OCI-LY7 (cell line): ENCODE results near the gene TRAF3. TPM values are rescaled to one million over a fixed set of nuclear protein-coding genes. Genes with fewer than 3 reads are reported as not detected.

Experiments
- BruUV-seq: library from RNA; stranded (reverse); fragments of 400-500 nt; replicated peaks from 2 replicates; lab custom pipeline; 2021; lab: Mats Ljungman, UMichigan
- CTCF ChIA-PET: fragments of 300-600 bp; sonication (Branson Sonifier 250); formaldehyde crosslinking; loops from one replicate; lab custom pipeline; 2022; ENCODE audit warnings: antibody characterized with exemption; ENCODE audit not compliant: unreplicated experiment; lab: Charles Lee
- POLR2A ChIA-PET: fragments of 300-600 bp; sonication (Branson Sonifier 250); formaldehyde crosslinking; loops from one replicate; lab custom pipeline; 2022; ENCODE audit warnings: antibody characterized with exemption; lab: Charles Lee
- DNase-seq: peaks from one replicate; pipeline ENCODE4 v3.0.0-alpha.2; 2015; ENCODE audit warnings: low spot score
- H2AFZ ChIP-seq: fragments of 200-600 bp; sonication (generic), shearing (Covaris generic); 2 replicates; pipeline ENCODE4 v1.6.1; 2014; ENCODE audit warnings: mild to moderate bottlenecking, antibody characterized with exemption, low read length, moderate library complexity
- H3K27ac ChIP-seq: fragments of 200-600 bp; sonication (generic); 2 replicates; pipeline ENCODE4 v1.5.1; 2014; ENCODE audit warnings: mixed run types, low read depth, mild to moderate bottlenecking, moderate library complexity, low read length, inconsistent platforms; ENCODE audit not compliant: poor library complexity, severe bottlenecking
- H3K36me3 ChIP-seq: fragments of 200-600 bp; sonication (generic); 2 replicates; pipeline ENCODE4 v1.6.1; 2014; ENCODE audit warnings: mild to moderate bottlenecking, antibody characterized with exemption, low read length, moderate library complexity, mixed read lengths; ENCODE audit not compliant: insufficient read depth
- H3K4me1 ChIP-seq: fragments of 200-600 bp; sonication (generic); 2 replicates; pipeline ENCODE4 v1.5.1; 2014; ENCODE audit warnings: mild to moderate bottlenecking, low read length; ENCODE audit not compliant: insufficient read depth, poor library complexity, severe bottlenecking
- H3K4me2 ChIP-seq: fragments of 200-600 bp; sonication (generic); 2 replicates; pipeline ENCODE4 v1.6.1; 2014; ENCODE audit warnings: mild to moderate bottlenecking, low read length
- H3K4me3 ChIP-seq: fragments of 200-600 bp; sonication (generic); 2 replicates; pipeline ENCODE4 v1.5.1; 2014; ENCODE audit warnings: mild to moderate bottlenecking, low read depth, low read length; ENCODE audit not compliant: poor library complexity, severe bottlenecking
- H3K79me2 ChIP-seq: fragments of 200-600 bp; sonication (generic); 2 replicates; pipeline ENCODE4 v1.6.1; 2016; ENCODE audit warnings: low read depth, mild to moderate bottlenecking, low read length, moderate library complexity, mixed read lengths; ENCODE audit not compliant: insufficient read depth
- H3K9me2 ChIP-seq: fragments of 200-600 bp; sonication (generic); 2 replicates; pipeline ENCODE4 v1.6.1; 2016; ENCODE audit warnings: mild to moderate bottlenecking, low read length, mixed read lengths; ENCODE audit not compliant: insufficient read depth
- H3K9me3 ChIP-seq: fragments of 200-600 bp; sonication (generic); 2 replicates; pipeline ENCODE4 v1.6.1; 2014; ENCODE audit warnings: mild to moderate bottlenecking, mixed run types, low read length, mixed read lengths
- H4K20me1 ChIP-seq: fragments of 200-600 bp; sonication (generic); 2 replicates; pipeline ENCODE4 v1.6.1; 2014; ENCODE audit warnings: mild to moderate bottlenecking, antibody characterized with exemption, low read length, moderate library complexity, mixed read lengths; ENCODE audit not compliant: insufficient read depth
- EZH2phosphoT487 ChIP-seq: fragments of 200-600 bp; sonication (generic); IDR thresholded peaks from 2 replicates; pipeline ENCODE4 v1.6.1; 2018; ENCODE audit warnings: low read depth, borderline replicate concordance, mild to moderate bottlenecking, mixed run types, antibody characterized with exemption, low read length, moderate library complexity, mixed read lengths
- intact Hi-C: fragments of 100-400 bp; cut with micrococcal nuclease; formaldehyde crosslinking; loops from one replicate; pipeline ENCODE4 v1.10.0; 2022; ENCODE audit not compliant: unreplicated experiment
- total RNA-seq, 2 experiments: library from RNA; depleted of rRNA in 1 of 2; stranded (reverse); fragments of >200 nt in 1 of 2; shearing (Covaris generic) in 1 of 2; gene quantifications; 2 replicates each; pipeline ENCODE4 v1.2.3, GENCODE V29; 2014 to 2022
- TF ChIP-seq, protein P1 (sequence below): fragments of 200-600 bp; sonication (generic); conservative IDR thresholded peaks from 2 replicates; pipeline ENCODE4 v1.5.1; 2014; ENCODE audit warnings: mild to moderate bottlenecking, antibody characterized with exemption, low read length, moderate library complexity, mixed read lengths

TRAF3 gene
- total RNA-seq, 2 experiments from 2014 or later, result 0.82 to 2.9 TPM

DNA sequence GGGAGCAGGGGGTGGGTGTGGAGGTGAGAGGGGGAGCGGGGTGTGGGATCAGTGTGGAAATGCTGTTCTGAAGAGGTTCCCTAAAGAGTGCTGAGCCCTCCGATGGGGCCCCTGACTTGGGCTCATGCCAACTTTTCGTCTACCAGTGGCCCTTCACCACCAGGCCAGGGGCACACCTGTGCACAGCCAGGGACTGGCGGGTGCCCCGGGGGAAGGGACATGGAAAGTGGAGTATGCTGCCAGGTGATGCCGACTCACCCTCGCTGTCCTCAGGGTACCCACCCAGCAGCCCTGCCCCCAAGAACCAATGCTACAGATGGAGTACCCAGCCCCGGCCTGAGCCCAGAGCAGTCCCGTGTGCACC, 171.4 kb downstream of the TRAF3 start:
- intact Hi-C loops, result no loop called here
- DNase-seq, result no peak
- TF ChIP-seq EZH2phosphoT487, result no peak
- TF ChIP-seq, protein P1, sequence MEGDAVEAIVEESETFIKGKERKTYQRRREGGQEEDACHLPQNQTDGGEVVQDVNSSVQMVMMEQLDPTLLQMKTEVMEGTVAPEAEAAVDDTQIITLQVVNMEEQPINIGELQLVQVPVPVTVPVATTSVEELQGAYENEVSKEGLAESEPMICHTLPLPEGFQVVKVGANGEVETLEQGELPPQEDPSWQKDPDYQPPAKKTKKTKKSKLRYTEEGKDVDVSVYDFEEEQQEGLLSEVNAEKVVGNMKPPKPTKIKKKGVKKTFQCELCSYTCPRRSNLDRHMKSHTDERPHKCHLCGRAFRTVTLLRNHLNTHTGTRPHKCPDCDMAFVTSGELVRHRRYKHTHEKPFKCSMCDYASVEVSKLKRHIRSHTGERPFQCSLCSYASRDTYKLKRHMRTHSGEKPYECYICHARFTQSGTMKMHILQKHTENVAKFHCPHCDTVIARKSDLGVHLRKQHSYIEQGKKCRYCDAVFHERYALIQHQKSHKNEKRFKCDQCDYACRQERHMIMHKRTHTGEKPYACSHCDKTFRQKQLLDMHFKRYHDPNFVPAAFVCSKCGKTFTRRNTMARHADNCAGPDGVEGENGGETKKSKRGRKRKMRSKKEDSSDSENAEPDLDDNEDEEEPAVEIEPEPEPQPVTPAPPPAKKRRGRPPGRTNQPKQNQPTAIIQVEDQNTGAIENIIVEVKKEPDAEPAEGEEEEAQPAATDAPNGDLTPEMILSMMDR, result no peak
- Histone ChIP-seq H3K9me2 (no peaks in the 10 kb centered on the region), H2AFZ (peak overlapping the region; percentile 37; the same call in 1 of the 2 replicates), H3K9me3 (no peaks in the 10 kb centered on the region), H3K4me1 (peaks cover 21% of the 10 kb centered on the region), H3K36me3 (no peaks in the 10 kb centered on the region), H3K4me3 (no peak overlapping the region), H3K4me2 (peak overlapping the region; percentile 26), H3K27ac (no peak overlapping the region), H3K79me2 (no peaks in the 10 kb centered on the region), H4K20me1 (no peaks in the 10 kb centered on the region)
- BruUV-seq, result no TSS peak
- ChIA-PET POLR2A (interaction anchor here (0.6 kb wide), 2 partner anchors 27 to 165 kb away, joined by 3 to 4 read pairs; no protein-coding TSS in a partner anchor), CTCF (no interaction called here)

GRCh38 chr14:102949062-102949800, 172.0 kb downstream of the TRAF3 start:
- TF ChIP-seq, protein P1, result no peak
- no peak for TF ChIP-seq EZH2phosphoT487
- Histone ChIP-seq H3K9me2 (no peaks in the 10 kb centered on the region), H3K4me1 (peaks cover 21% of the 10 kb centered on the region), H3K4me3 (no peak overlapping the region), H3K36me3 (no peaks in the 10 kb centered on the region), H3K27ac (no peak overlapping the region), H3K79me2 (no peaks in the 10 kb centered on the region), H3K9me3 (no peaks in the 10 kb centered on the region), H4K20me1 (no peaks in the 10 kb centered on the region), H2AFZ (peak overlapping the region; percentile 37; the same call in 1 of the 2 replicates), H3K4me2 (peak overlapping the region; percentile 26)
- DNase-seq, result peak; percentile 61
- POLR2A ChIA-PET, result interaction anchor here (0.6 kb wide), 3 partner anchors 27 to 256 kb away, joined by 3 to 4 read pairs (median 3); no protein-coding TSS in a partner anchor
- intact Hi-C loops, result no loop called here
- CTCF ChIA-PET, result interaction anchor here (0.6 kb wide), 1 partner anchor 15 kb away, joined by 3 read pairs; no protein-coding TSS in a partner anchor
- BruUV-seq, result no TSS peak
